Calu3 (cell line): ENCODE results near the gene FLT3. TPM values are rescaled to one million over a fixed set of nuclear protein-coding genes. Genes with fewer than 3 reads are reported as not detected.

Source experiments
- BruUV-seq: library from RNA; stranded (reverse); fragments of 400-500 nt; replicated peaks from 2 replicates; lab custom pipeline; 2021; lab: Mats Ljungman, UMichigan
- CTCF ChIA-PET: fragments of 300-600 bp; sonication (Branson Sonifier 250); formaldehyde crosslinking; loops from one replicate; lab custom pipeline; 2022; ENCODE audit warnings: antibody characterized with exemption; lab: Charles Lee
- DNase-seq: peaks from one replicate; pipeline ENCODE4 v3.0.0; 2022
- H3K27ac Mint-ChIP-seq: one replicate; pipeline ENCODE4 v1.8.0; 2022; ENCODE audit warnings: mixed read lengths; ENCODE audit not compliant: unreplicated experiment
- H3K27me3 Mint-ChIP-seq: one replicate; pipeline ENCODE4 v1.8.0; 2022; ENCODE audit warnings: mixed read lengths; ENCODE audit not compliant: unreplicated experiment
- H3K36me3 Mint-ChIP-seq: one replicate; pipeline ENCODE4 v1.8.0; 2022; ENCODE audit warnings: mild to moderate bottlenecking, moderate library complexity, mixed read lengths; ENCODE audit not compliant: insufficient read depth, unreplicated experiment
- H3K4me1 Mint-ChIP-seq: one replicate; pipeline ENCODE4 v1.8.0; 2022; ENCODE audit warnings: mild to moderate bottlenecking, low read depth, mixed read lengths; ENCODE audit not compliant: unreplicated experiment
- H3K4me3 Mint-ChIP-seq: one replicate; pipeline ENCODE4 v1.8.0; 2022; ENCODE audit warnings: mild to moderate bottlenecking, low read depth, moderate library complexity, mixed read lengths; ENCODE audit not compliant: unreplicated experiment
- H3K9me3 Mint-ChIP-seq: one replicate; pipeline ENCODE4 v1.8.0; 2022; ENCODE audit warnings: low read depth, mixed read lengths; ENCODE audit not compliant: unreplicated experiment
- intact Hi-C: fragments of 100-400 bp; cut with micrococcal nuclease; formaldehyde crosslinking; loops from one replicate; pipeline ENCODE4 v1.10.0; 2022; ENCODE audit not compliant: unreplicated experiment
- total RNA-seq: library from RNA; stranded (reverse); gene quantifications from 2 replicates; pipeline ENCODE4 v1.2.3, GENCODE V29; 2022
- TF ChIP-seq, protein P1 (sequence below): fragments of 200-600 bp; IDR thresholded peaks from one replicate; pipeline ENCODE4 v1.8.0; 2022; ENCODE audit warnings: antibody characterized with exemption; ENCODE audit not compliant: unreplicated experiment

The FLT3 gene
- total RNA-seq, 1 experiment from 2014 or later = not detected

DNA sequence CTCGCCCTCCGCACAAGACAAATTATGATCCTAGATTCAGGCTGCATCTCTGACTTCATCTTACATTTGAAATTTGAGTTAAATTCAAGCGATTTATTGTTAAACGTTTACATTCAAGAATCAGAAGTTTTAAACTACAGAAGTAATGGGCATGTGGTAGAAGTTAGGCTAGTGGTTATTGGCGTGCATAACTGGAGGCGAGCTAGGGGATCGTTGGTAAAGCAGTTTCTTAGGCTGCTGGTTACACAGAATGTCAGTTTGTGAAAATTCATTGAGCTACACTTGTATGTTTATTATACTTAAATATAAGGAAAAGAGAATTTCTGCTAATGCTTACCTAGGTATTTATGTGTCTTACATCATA is 130.5 kb downstream of the FLT3 start:
- TF ChIP-seq, protein P1, sequence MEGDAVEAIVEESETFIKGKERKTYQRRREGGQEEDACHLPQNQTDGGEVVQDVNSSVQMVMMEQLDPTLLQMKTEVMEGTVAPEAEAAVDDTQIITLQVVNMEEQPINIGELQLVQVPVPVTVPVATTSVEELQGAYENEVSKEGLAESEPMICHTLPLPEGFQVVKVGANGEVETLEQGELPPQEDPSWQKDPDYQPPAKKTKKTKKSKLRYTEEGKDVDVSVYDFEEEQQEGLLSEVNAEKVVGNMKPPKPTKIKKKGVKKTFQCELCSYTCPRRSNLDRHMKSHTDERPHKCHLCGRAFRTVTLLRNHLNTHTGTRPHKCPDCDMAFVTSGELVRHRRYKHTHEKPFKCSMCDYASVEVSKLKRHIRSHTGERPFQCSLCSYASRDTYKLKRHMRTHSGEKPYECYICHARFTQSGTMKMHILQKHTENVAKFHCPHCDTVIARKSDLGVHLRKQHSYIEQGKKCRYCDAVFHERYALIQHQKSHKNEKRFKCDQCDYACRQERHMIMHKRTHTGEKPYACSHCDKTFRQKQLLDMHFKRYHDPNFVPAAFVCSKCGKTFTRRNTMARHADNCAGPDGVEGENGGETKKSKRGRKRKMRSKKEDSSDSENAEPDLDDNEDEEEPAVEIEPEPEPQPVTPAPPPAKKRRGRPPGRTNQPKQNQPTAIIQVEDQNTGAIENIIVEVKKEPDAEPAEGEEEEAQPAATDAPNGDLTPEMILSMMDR = no peak
- no peak for DNase-seq
- Mint-ChIP-seq H3K4me3 (no peak overlapping the region), H3K27me3 (peaks cover 66% of the 10 kb centered on the region), H3K27ac (no peak overlapping the region), H3K4me1 (peaks cover 17% of the 10 kb centered on the region), H3K36me3 (no peaks in the 10 kb centered on the region), H3K9me3 (no peaks in the 10 kb centered on the region)
- no TSS peak for BruUV-seq
- CTCF ChIA-PET = interaction anchor here (1.5 kb wide), 1 partner anchor 9 kb away, joined by 3 read pairs; no protein-coding TSS in a partner anchor
- intact Hi-C loops = no loop called here

DNA sequence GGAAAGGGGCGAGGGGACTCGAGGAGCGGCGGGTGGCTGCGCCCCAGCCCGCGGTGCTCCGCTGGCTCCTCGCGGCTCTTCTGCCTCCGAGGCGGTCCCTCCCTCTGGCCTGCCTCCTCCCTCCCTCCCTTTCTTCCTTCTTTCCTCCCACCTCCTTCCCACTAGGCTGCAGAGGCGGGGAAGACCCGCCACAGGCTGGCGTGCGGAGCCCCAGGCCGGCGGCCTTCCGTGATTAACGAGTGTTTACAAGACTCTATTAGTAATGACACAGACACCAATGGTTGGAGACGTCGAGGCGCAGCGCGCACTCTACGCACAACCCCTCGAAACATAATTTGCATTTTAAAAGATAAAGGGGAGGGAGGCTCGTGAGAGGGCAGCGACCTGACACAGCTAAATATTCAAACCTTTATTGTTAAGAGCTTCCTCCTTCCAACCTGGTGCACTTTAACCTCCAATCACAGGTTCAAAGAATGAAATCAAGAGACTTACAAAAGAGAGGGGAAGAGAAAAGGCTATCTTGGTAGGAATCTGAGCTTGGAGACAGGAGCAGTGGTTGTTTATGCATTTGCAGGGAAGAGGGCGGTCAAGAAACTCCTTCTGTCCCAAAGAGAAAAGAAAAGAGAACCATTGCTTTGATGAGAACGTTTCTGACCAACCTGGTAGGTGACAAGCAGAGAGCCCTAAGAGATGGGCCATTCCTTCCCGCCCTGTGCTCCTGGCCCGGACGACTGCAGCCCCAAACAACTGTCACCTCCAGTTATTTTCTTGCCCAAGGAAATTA is 131.1 kb downstream of the FLT3 start, which contains the start of gene CDX2:
CDX2 (minus strand) TSS at position 234 of the 784 bp plus-strand sequence. CDS start 309 bp downstream, outside the sequence.
- no TSS peak for BruUV-seq
- no peak within 1 kb of the TSS for H3K27ac Mint-ChIP-seq

DNA sequence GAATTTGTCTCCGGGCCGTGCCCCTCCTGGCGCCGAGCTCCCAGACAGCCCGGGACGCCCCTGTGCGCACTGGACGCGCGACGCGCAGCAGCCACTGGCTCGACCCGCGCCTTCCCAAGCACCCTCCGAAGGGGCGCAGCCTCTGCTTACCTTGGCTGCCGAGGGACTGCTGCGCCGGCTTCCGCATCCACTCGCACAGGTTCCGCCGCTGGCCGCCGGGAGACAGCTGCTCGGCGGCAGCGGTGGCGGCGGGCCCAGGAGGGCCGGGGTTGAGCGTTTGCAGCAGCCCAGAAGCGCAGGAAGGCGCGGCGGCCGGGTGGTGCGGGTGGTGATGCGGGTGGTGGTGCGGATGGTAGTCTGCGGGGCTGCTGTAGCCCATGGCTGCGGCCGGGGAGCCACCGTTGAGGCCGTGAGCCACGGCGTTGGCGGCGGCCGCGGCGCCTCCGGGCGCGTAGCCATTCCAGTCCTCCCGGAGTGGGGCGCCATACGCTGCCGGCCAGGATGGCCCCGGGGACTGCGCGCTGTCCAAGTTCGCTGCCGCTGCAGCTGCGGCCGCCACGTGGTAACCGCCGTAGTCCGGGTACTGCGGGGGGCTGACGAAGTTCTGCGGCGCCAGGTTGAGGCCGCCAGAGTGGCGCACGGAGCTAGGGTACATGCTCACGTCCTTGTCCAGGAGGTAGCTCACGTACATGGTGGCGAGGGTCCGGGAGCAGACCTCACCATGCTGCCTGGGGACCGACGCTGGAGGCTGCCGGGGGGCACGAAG is 131.9 kb downstream of the FLT3 start:
- Mint-ChIP-seq H3K4me1 (peaks cover 17% of the 10 kb centered on the region), H3K27me3 (peaks cover 53% of the 10 kb centered on the region), H3K9me3 (no peaks in the 10 kb centered on the region), H3K27ac (no peak overlapping the region), H3K36me3 (no peaks in the 10 kb centered on the region), H3K4me3 (peak overlapping the region; percentile 74)
- no peak for DNase-seq
- intact Hi-C loops = no loop called here
- BruUV-seq = no TSS peak
- TF ChIP-seq, protein P1 = no peak
- CTCF ChIA-PET = interaction anchor here (1.5 to 2.4 kb wide), 2 partner anchors 8 to 14 kb away, joined by 3 to 8 read pairs; no protein-coding TSS in a partner anchor

More for the DNA sequence above, 131.1 kb downstream of the FLT3 start, which contains the start of gene CDX2:
- no peak for DNase-seq
- CTCF ChIA-PET = interaction anchor here (1.5 to 2.4 kb wide), 2 partner anchors 9 to 15 kb away, joined by 3 to 8 read pairs; no protein-coding TSS in a partner anchor
- intact Hi-C loops = no loop called here
- no peaks in the 10 kb centered on the region for H3K36me3 Mint-ChIP-seq
- peak within 1 kb of the TSS; percentile 74 for H3K4me3 Mint-ChIP-seq
- peaks cover 61% of the 10 kb centered on the region for H3K27me3 Mint-ChIP-seq
- TF ChIP-seq, protein P1 = no peak
- peaks cover 17% of the 10 kb centered on the region for H3K4me1 Mint-ChIP-seq
- H3K9me3 Mint-ChIP-seq = no peaks in the 10 kb centered on the region

DNA sequence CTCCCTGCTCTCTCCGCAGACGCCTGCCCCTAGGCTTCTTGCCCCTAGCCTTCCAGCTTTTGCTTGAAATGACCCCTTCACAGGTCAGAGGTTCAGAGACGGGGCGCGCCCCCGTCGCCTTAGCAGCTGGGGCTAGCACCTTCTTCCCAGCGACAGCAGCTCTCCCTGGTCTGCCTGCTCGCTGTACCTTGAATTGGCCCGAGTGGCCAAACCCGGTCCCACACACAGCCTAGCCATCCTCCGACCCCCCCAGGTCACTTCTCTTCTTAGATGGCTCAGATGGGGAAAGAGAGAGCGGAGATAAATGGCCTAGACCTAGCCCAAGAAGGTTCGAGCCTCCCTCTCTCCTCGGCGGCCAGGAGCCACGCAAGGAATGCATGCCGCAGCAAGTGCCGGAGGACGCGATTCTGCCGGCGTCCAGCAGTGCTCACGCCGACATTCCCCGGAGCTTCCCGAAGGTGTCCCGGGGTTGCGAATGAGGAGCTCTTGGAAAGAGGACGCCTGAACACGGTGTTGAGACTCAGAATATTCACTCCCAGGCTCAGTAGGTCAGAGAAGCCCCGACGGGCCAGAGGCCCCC is 132.6 kb downstream of the FLT3 start:
- no peak for DNase-seq
- H3K36me3 Mint-ChIP-seq = no peaks in the 10 kb centered on the region
- H3K9me3 Mint-ChIP-seq = no peaks in the 10 kb centered on the region
- intact Hi-C loops = no loop called here
- peak overlapping the region; percentile 74 for H3K4me3 Mint-ChIP-seq
- H3K4me1 Mint-ChIP-seq = peaks cover 17% of the 10 kb centered on the region
- H3K27me3 Mint-ChIP-seq = peaks cover 48% of the 10 kb centered on the region
- no peak overlapping the region for H3K27ac Mint-ChIP-seq
- TF ChIP-seq, protein P1 = no peak
- CTCF ChIA-PET = interaction anchor here (0.6 to 2.4 kb wide), 3 partner anchors 14 to 961 kb away, joined by 3 to 8 read pairs (median 4); no protein-coding TSS in a partner anchor
- BruUV-seq = no TSS peak
